GM21447 (cell line): ENCODE measurements around the gene ERGIC1.

ENCODE experiments used
- ATAC-seq: cut with Tn5 transposase; IDR thresholded peaks from one replicate; pipeline ENCODE4 v1.9.1; 2021; ENCODE audit not compliant: unreplicated experiment

The ERGIC1 gene

GRCh38 chr5:172939611-172940267 lies 105.7 kb downstream of the ERGIC1 start:
- no peak for ATAC-seq

- ATAC-seq: no peak
Observed at GRCh38 chr5:172940268-172941066, 106.4 kb downstream of the ERGIC1 start.

- no peak for ATAC-seq
Observed at GRCh38 chr5:172941067-172941516, 107.0 kb downstream of the ERGIC1 start.

GRCh38 chr5:172942556-172942955 lies 108.5 kb downstream of the ERGIC1 start:
- no peak for ATAC-seq

GRCh38 chr5:172943283-172943841 lies 109.3 kb downstream of the ERGIC1 start:
- ATAC-seq: no peak

- ATAC-seq: no peak
Observed at GRCh38 chr5:172943906-172944305, 109.9 kb downstream of the ERGIC1 start.

GRCh38 chr5:172944741-172945140 lies 110.7 kb downstream of the ERGIC1 start:
- no peak for ATAC-seq

GRCh38 chr5:172945151-172945550 lies 111.1 kb downstream of the ERGIC1 start:
- ATAC-seq: no peak

GRCh38 chr5:172946146-172946545 lies 112.1 kb downstream of the ERGIC1 start:
- ATAC-seq: no peak

GRCh38 chr5:172949426-172949825 lies 115.4 kb downstream of the ERGIC1 start:
- no peak for ATAC-seq

GRCh38 chr5:172950176-172950965 lies 116.3 kb downstream of the ERGIC1 start:
- no peak for ATAC-seq

GRCh38 chr5:172951371-172952033 lies 117.5 kb downstream of the ERGIC1 start:
- ATAC-seq: no peak

GRCh38 chr5:172952034-172952511 lies 118.0 kb downstream of the ERGIC1 start:
- ATAC-seq: no peak

GRCh38 chr5:172953776-172954675 lies 120.0 kb downstream of the ERGIC1 start:
- ATAC-seq: no peak

- no peak for ATAC-seq
Observed at GRCh38 chr5:172954751-172955159, 120.7 kb downstream of the ERGIC1 start.

GRCh38 chr5:172956228-172956627 lies 122.2 kb downstream of the ERGIC1 start:
- no peak for ATAC-seq

GRCh38 chr5:172956936-172957335 lies 122.9 kb downstream of the ERGIC1 start:
- ATAC-seq: no peak

- no peak for ATAC-seq
Observed at GRCh38 chr5:172957458-172957857, 123.4 kb downstream of the ERGIC1 start.

GRCh38 chr5:172958331-172959046 lies 124.4 kb downstream of the ERGIC1 start:
- ATAC-seq: peak; percentile 68
